Natural killer cell (primary cell): ENCODE measurements around the gene MPRIP. TPM values are rescaled to one million over a fixed set of nuclear protein-coding genes. Genes with fewer than 3 reads are reported as not detected.
A peak's percentile ranks its signal among the peaks of the same experiment; 100 is the strongest.

Experiments
- ATAC-seq, 3 donors: fragments of 150-1000 bp in 2 of 3; fragments of 200-7000 bp in 1 of 3; cut with Tn5 transposase; 1 replicate in 1 of 3; 2 replicates in 2 of 3; pipeline ENCODE4 v1.10.0; 2021; ENCODE audit warnings: mild to moderate bottlenecking in 2 of 3, moderate library complexity in 2 of 3
- DNase-seq, 2 donors: peaks; one replicate each; pipeline versions ENCODE4 v3.0.0 to v3.0.0-alpha.2; 2013 to 2021; ENCODE audit warnings: mixed read lengths in 1 of 2
- H3K27ac ChIP-seq: one replicate; pipeline ENCODE4 v1.5.1; 2013; ENCODE audit warnings: mild to moderate bottlenecking, low read length
- H3K27me3 ChIP-seq: one replicate; pipeline ENCODE4 v1.6.1; 2013; ENCODE audit warnings: low read length; ENCODE audit not compliant: control insufficient read depth, insufficient read depth
- H3K36me3 ChIP-seq: one replicate; pipeline ENCODE4 v1.6.1; 2013; ENCODE audit warnings: low read length; ENCODE audit not compliant: control insufficient read depth, insufficient read depth
- H3K4me1 ChIP-seq: one replicate; pipeline ENCODE4 v1.6.1; 2013; ENCODE audit warnings: low read length; ENCODE audit not compliant: control insufficient read depth, insufficient read depth
- H3K4me3 ChIP-seq: one replicate; pipeline ENCODE4 v1.5.1; 2013; ENCODE audit warnings: low read length
- H3K9me3 ChIP-seq: one replicate; pipeline ENCODE4 v1.6.1; 2013; ENCODE audit warnings: low read length; ENCODE audit not compliant: control insufficient read depth, insufficient read depth
- H3K27ac Mint-ChIP-seq, 2 donors: one replicate each; pipeline ENCODE4 v1.8.0; 2022; ENCODE audit warnings: mild to moderate bottlenecking in 2 of 2, mixed read lengths in 2 of 2, moderate library complexity in 1 of 2
- H3K27me3 Mint-ChIP-seq, 2 donors: one replicate each; pipeline ENCODE4 v1.8.0; 2022; ENCODE audit warnings: low read depth in 2 of 2, mixed read lengths in 2 of 2
- H3K36me3 Mint-ChIP-seq: one replicate; pipeline ENCODE4 v1.8.0; 2022; ENCODE audit warnings: mixed read lengths
- H3K4me1 Mint-ChIP-seq, 2 donors: one replicate each; pipeline ENCODE4 v1.8.0; 2022; ENCODE audit warnings: mixed read lengths in 2 of 2
- H3K4me3 Mint-ChIP-seq: one replicate; pipeline ENCODE4 v1.8.0; 2022; ENCODE audit warnings: mild to moderate bottlenecking, moderate library complexity, mixed read lengths
- H3K9me3 Mint-ChIP-seq, 2 donors: one replicate each; pipeline ENCODE4 v1.8.0; 2022; ENCODE audit warnings: mixed read lengths in 2 of 2
- CTCF ChIP-seq: fragments of 200-600 bp; IDR thresholded peaks from one replicate; pipeline ENCODE4 v1.8.0; 2022; ENCODE audit warnings: antibody characterized with exemption
- WGBS: methylation state at CpG from one replicate; pipeline ENCODE4 v1.1.7; 2013; ENCODE audit warnings: missing lambda C conversion rate; ENCODE audit not compliant: insufficient coverage; 5-methylcytosine and 5-hydroxymethylcytosine counted together
- intact Hi-C: fragments of 100-400 bp; cut with micrococcal nuclease; formaldehyde crosslinking; loops from one replicate; pipeline ENCODE4 v1.14.2; 2022
- total RNA-seq, 4 donors: library from RNA; stranded (reverse); fragments of 120-200 nt in 1 of 4; gene quantifications; one replicate each; pipeline versions ENCODE4 v1.2.3 to v1.2.4, GENCODE V29; 2013 to 2022

MPRIP gene
- total RNA-seq, 3 donors from 2014 or later (not counting 1 experiment from before 2014, with no cell fraction given) = 225 to 272 (median 229) TPM

- no peak overlapping the region for H3K27ac Mint-ChIP-seq
- Histone ChIP-seq H3K27me3 (no peaks in the 10 kb centered on the region), H3K4me3 (no peak overlapping the region), H3K36me3 (no peaks in the 10 kb centered on the region), H3K27ac (no peak overlapping the region), H3K9me3 (no peaks in the 10 kb centered on the region), H3K4me1 (peaks cover 8% of the 10 kb centered on the region)
- intact Hi-C loops = no loop called here
- ATAC-seq (peak in 1 of 3 donors; percentile 91), DNase-seq (no peak)
- no peaks in the 10 kb centered on the region for H3K27me3 Mint-ChIP-seq
- H3K4me1 Mint-ChIP-seq = peaks cover 0 to 5% of the 10 kb centered on the region in 2 donors
- no peaks in the 10 kb centered on the region for H3K36me3 Mint-ChIP-seq
- TF ChIP-seq CTCF = no peak
- H3K9me3 Mint-ChIP-seq = no peaks in the 10 kb centered on the region
- no peak overlapping the region for H3K4me3 Mint-ChIP-seq
- WGBS = 58% methylated on average over 14 of the region's 14 CpGs
Observed at GRCh38 chr17:16997514-16998429, 44.5 kb upstream of the MPRIP start.

- Mint-ChIP-seq H3K4me3 (no peak overlapping the region), H3K27ac (no peak overlapping the region), H3K36me3 (no peaks in the 10 kb centered on the region), H3K27me3 (peaks cover 0 to 2% of the 10 kb centered on the region in 2 donors), H3K4me1 (peaks cover 0 to 5% of the 10 kb centered on the region in 2 donors), H3K9me3 (no peaks in the 10 kb centered on the region)
- no peak for ATAC-seq
- 95% methylated on average over 6 of the region's 7 CpGs for WGBS
- intact Hi-C loops = loop anchor here (2.0 kb wide), 1 partner anchor 147 kb away; no protein-coding TSS in a partner anchor
- H3K4me1 ChIP-seq = peaks cover 8% of the 10 kb centered on the region
- H3K9me3 ChIP-seq = no peaks in the 10 kb centered on the region
- DNase-seq = no peak
- TF ChIP-seq CTCF = no peak
- H3K36me3 ChIP-seq = no peaks in the 10 kb centered on the region
- no peak overlapping the region for H3K27ac ChIP-seq
- no peaks in the 10 kb centered on the region for H3K27me3 ChIP-seq
- no peak overlapping the region for H3K4me3 ChIP-seq
Observed at GRCh38 chr17:16999931-17000625, 42.2 kb upstream of the MPRIP start.

GRCh38 chr17:17001076-17001777 lies 41.0 kb upstream of the MPRIP start:
- H3K4me1 ChIP-seq = peaks cover 8% of the 10 kb centered on the region
- peaks cover 0 to 5% of the 10 kb centered on the region in 2 donors for H3K4me1 Mint-ChIP-seq
- peaks cover 0 to 2% of the 10 kb centered on the region in 2 donors for H3K27me3 Mint-ChIP-seq
- ATAC-seq = peak in 1 of 3 donors; percentile 11
- intact Hi-C loops = loop anchor here (2.0 kb wide), 1 partner anchor 146 kb away; no protein-coding TSS in a partner anchor
- H3K4me3 Mint-ChIP-seq = no peak overlapping the region
- H3K36me3 ChIP-seq = no peaks in the 10 kb centered on the region
- DNase-seq = no peak
- WGBS = 81% methylated on average over 9 of the region's 9 CpGs
- no peak for TF ChIP-seq CTCF
- no peak overlapping the region for H3K4me3 ChIP-seq
- H3K9me3 Mint-ChIP-seq = no peaks in the 10 kb centered on the region
- H3K27ac ChIP-seq = no peak overlapping the region
- H3K9me3 ChIP-seq = no peaks in the 10 kb centered on the region
- H3K27me3 ChIP-seq = no peaks in the 10 kb centered on the region
- H3K27ac Mint-ChIP-seq = no peak overlapping the region
- no peaks in the 10 kb centered on the region for H3K36me3 Mint-ChIP-seq
